GM12874 (cell line): ENCODE measurements around the gene CS.

ENCODE experiments used
- TF ChIP-seq, protein P1 (sequence below): IDR thresholded peaks from 2 replicates; pipeline ENCODE4 v1.5.1; 2011; ENCODE audit warnings: low read depth, mild to moderate bottlenecking, control low read depth, low read length, moderate library complexity; ENCODE audit not compliant: insufficient read depth

The CS gene

DNA sequence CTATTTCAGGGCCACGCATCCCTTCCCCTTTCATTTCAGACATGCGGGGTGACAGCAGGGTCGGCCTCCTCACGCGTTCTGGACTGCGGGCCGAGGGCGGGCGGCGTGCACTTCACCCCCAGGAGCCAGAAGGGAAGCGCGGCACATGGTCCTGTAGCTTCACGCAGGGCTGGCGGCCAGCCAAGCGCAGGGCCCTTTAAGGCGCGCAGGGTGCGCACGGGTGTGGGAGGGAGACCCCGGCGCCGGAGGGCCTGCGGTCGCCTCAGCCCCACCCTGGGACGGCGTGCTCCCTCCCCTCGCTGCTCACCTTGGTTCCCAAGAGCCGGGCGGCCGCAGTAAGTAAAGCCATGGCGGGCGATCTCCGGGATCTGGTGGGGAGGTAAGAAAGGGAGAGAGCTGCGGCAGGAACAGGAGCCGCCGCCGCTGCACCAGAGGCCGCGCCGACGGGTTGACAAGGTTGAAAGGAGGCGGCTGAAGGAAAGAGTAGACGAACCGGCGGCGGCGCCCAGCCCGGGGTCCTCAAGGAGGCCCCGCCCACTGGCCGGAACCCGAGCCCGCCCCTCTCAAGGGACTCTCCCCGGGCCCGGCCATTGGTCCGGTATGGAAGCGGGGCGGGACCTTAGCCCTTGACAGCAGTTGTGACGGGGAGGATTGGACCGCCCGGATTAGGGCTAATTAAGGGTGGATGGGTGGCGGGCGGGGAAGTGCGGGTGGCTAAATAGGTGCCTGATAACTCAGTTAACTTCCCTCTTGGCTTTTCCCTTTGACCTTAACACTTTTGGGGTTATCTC is at the start of gene CS:
TSS of gene CS (minus strand) at position 478 of the 791 bp plus-strand sequence. CDS start at position 349, 129 bp downstream.
- TF ChIP-seq, protein P1, sequence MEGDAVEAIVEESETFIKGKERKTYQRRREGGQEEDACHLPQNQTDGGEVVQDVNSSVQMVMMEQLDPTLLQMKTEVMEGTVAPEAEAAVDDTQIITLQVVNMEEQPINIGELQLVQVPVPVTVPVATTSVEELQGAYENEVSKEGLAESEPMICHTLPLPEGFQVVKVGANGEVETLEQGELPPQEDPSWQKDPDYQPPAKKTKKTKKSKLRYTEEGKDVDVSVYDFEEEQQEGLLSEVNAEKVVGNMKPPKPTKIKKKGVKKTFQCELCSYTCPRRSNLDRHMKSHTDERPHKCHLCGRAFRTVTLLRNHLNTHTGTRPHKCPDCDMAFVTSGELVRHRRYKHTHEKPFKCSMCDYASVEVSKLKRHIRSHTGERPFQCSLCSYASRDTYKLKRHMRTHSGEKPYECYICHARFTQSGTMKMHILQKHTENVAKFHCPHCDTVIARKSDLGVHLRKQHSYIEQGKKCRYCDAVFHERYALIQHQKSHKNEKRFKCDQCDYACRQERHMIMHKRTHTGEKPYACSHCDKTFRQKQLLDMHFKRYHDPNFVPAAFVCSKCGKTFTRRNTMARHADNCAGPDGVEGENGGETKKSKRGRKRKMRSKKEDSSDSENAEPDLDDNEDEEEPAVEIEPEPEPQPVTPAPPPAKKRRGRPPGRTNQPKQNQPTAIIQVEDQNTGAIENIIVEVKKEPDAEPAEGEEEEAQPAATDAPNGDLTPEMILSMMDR: no peak

DNA sequence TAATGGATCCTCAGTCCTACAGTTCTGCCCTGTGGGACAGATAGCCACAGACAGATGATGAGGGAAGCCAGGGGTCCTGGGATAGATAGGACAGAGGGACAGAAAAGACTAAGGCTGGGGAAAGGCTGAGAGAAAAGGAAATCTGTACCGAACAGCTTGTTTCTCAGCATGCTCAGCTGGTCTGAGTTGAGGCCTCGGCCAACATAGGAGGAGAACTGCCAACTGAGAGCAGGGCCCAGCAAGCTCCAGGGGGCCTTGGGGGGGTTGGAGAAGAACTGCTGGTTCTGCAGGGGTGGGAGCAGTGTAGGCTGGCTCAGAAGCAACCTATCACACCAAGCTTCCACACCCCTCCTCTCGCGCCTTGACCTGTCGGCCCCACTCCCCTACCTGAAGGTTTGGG is 48.6 kb upstream of the CS start:
- TF ChIP-seq, protein P1: no peak

DNA sequence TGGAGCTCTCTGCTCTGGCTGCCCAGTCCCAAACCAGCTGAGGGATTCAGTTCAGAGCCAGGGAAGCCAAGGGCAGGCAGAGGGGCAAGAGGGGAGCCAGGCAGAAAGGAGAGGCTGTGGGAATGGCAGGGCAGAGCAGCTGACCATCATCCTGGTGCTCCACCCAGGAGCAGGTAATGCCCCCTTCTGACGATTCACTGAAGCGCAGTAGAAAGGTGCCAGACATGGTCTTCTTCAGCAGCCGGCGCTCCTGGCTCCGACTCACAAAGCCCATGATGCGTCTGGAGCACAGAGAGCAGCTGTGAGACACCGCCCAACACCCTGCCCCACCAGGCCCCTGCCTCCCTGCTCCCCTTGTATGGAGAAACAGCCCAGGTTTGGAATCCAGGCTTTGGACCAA is 46.5 kb upstream of the CS start:
- TF ChIP-seq, protein P1: 0 out of 2 replicates have a peak, but pooled peaks have one; percentile 23

DNA sequence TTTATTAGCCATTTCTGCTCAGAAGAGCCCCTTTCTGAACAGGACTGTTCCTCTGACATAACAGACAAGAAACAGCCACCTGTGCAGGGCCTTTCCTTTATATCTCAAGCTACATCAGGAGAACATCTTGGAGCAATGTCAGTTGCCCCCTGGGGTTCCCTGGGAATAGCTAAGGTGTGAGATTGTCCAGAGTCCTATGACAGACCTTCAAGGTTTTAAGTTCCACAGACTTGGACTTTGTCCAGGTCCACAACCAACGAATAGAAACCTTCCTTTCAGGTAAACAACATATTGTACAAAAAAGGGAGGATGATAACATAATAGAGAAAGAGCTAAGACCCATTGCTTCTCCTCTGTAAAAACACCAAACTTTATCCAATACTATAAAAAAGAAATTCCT is 41.5 kb upstream of the CS start:
- TF ChIP-seq, protein P1: no peak

DNA sequence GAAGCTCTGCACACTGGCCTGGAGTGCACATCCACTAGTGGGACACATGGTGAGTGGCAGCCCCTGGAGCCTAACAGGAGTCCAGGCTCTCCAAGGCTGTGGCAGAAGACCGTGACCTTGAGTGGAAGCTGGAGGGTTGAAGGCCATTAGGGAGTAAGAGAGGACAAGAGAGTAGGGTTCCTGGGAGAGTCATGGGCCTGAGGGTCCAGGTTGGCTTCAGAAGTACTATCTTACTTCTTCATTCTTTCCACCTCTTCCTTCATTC is 39.0 kb upstream of the CS start:
- TF ChIP-seq, protein P1: no peak

DNA sequence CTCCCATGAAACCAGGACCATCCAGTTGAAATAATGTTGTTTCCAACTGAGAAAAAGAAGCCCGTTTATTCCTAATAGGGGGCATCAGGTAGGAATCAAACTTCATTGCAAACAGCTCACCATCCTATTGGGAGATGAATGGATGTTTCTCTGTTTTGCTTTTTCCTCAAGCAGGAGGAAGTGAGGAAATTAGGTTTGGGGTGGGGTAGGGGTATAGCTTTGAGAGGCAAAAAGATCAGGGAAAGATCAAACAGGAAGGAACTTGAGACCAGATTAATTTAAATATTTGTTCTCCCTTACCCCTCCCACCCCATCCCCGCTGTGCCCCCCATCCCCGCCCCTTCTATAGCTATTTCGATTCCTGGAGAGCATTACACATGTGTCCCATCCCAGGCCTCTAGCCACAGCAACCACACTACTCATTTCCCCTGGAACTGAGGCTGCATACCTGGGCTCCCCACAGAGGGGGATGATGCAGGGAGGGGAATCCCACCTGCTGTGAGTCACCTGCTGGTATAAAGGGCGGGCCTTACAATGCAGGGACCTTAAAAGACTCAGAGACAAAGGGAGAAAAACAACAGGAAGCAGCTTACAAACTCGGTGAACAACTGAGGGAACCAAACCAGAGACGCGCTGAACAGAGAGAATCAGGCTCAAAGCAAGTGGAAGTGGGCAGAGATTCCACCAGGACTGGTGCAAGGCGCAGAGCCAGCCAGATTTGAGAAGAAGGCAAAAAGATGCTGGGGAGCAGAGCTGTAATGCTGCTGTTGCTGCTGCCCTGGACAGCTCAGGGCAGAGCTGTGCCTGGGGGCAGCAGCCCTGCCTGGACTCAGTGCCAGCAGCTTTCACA is 38.4 kb upstream of the CS start, which contains the start of gene IL23A:
TSS of gene IL23A (plus strand) at position 577 of the 850 bp plus-strand sequence. CDS start at position 738, 161 bp downstream.
- TF ChIP-seq, protein P1: no peak

DNA sequence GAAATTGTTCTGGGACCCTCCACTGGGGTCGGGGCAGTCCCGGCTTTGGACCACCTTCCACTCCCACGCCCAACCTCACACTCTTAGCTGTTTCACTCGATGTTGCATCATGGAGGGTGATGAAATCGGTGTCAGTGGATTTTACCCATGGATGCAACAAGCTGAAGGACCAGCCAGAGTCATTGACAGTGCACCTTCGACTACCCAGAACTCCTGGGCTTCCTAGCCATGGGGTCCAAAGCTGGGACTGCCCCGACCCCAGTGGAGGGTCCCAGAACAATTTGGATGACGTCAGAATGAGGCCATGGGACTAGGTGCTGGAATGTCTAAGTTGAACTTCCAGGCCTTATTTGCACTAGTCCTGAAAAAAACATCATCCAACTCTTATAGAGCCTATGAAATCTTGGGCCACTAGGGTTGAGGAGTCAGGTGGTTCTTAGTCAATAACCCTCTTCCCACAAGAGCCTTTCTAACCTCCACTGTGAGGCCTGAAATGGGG is 37.7 kb upstream of the CS start:
- TF ChIP-seq, protein P1: no peak
